HG03432 (cell line): ENCODE data around the gene CDON.
"Not testable (repeated sequence)": the region's sequence is repeated elsewhere in the genome, so short reads cannot be mapped to it uniquely, and the experiment has no call there.

ENCODE experiments used
- ATAC-seq: cut with Tn5 transposase; IDR thresholded peaks from one replicate; pipeline ENCODE4 v1.9.1; 2021; ENCODE audit warnings: mild to moderate bottlenecking, moderate library complexity; ENCODE audit not compliant: unreplicated experiment

Gene CDON

GRCh38 chr11:126051117-126051516 lies 11.5 kb downstream of the CDON start:
- no peak for ATAC-seq

GRCh38 chr11:126049159-126049558 lies 13.5 kb downstream of the CDON start:
- ATAC-seq: no peak

- ATAC-seq: no peak
Measured at GRCh38 chr11:126048197-126048596, 14.5 kb downstream of the CDON start.

- no peak for ATAC-seq
Measured at GRCh38 chr11:126046570-126047195, 16.0 kb downstream of the CDON start.

GRCh38 chr11:126039485-126040271 lies 23.0 kb downstream of the CDON start:
- ATAC-seq: no peak

- ATAC-seq: no peak
Measured at GRCh38 chr11:126035718-126036117, 26.9 kb downstream of the CDON start.

- no peak for ATAC-seq
Measured at GRCh38 chr11:126034933-126035425, 27.7 kb downstream of the CDON start.

- no peak for ATAC-seq
Measured at GRCh38 chr11:126034039-126034932, 28.4 kb downstream of the CDON start.

- ATAC-seq: no peak
Measured at GRCh38 chr11:126032375-126032774, 30.3 kb downstream of the CDON start.

GRCh38 chr11:126029805-126030204 lies 32.9 kb downstream of the CDON start:
- no peak for ATAC-seq

- ATAC-seq: no peak
Measured at GRCh38 chr11:126029237-126029636, 33.4 kb downstream of the CDON start.

GRCh38 chr11:126028534-126028933 lies 34.1 kb downstream of the CDON start:
- ATAC-seq: not testable (repeated sequence)

- ATAC-seq: no peak
Measured at GRCh38 chr11:126026579-126026978, 36.1 kb downstream of the CDON start.

GRCh38 chr11:126025822-126026221 lies 36.8 kb downstream of the CDON start:
- no peak for ATAC-seq

GRCh38 chr11:126024123-126024522 lies 38.5 kb downstream of the CDON start:
- no peak for ATAC-seq

GRCh38 chr11:126012852-126013251 lies 49.8 kb downstream of the CDON start:
- ATAC-seq: no peak

GRCh38 chr11:126011754-126012153 lies 50.9 kb downstream of the CDON start:
- ATAC-seq: no peak

GRCh38 chr11:126011265-126011664 lies 51.4 kb downstream of the CDON start:
- ATAC-seq: no peak

- no peak for ATAC-seq
Measured at GRCh38 chr11:126008956-126009355, 53.7 kb downstream of the CDON start.

- no peak for ATAC-seq
Measured at GRCh38 chr11:126007238-126007637, 55.4 kb downstream of the CDON start.

- ATAC-seq: no peak
Measured at GRCh38 chr11:126006068-126006467, 56.6 kb downstream of the CDON start.
